ENCODE results near the gene CATSPERB.
"Not testable (repeated sequence)": the region's sequence is repeated elsewhere in the genome, so short reads cannot be mapped to it uniquely, and the experiment has no call there.

The CATSPERB gene

GRCh38 chr14:91577632-91578233 is 154.2 kb downstream of the CATSPERB start:
- DNase-seq (ENCODE audit: low read depth): no peak

- DNase-seq (ENCODE audit: low read depth): no peak
These were observed 156.2 kb downstream of the CATSPERB start for GRCh38 chr14:91575469-91576208.

GRCh38 chr14:91573894-91574837 is 157.7 kb downstream of the CATSPERB start:
- peak; percentile 63 for DNase-seq (ENCODE audit: low read depth)

GRCh38 chr14:91573528-91573893 is 158.4 kb downstream of the CATSPERB start:
- no peak for DNase-seq (ENCODE audit: low read depth)

- no peak for DNase-seq (ENCODE audit: low read depth)
These were observed 161.9 kb downstream of the CATSPERB start for GRCh38 chr14:91570021-91570420.

- no peak for DNase-seq (ENCODE audit: low read depth)
These were observed 162.6 kb downstream of the CATSPERB start for GRCh38 chr14:91569301-91569700.

- no peak for DNase-seq (ENCODE audit: low read depth)
These were observed 163.3 kb downstream of the CATSPERB start for GRCh38 chr14:91568626-91569025.

GRCh38 chr14:91567827-91568226 is 164.1 kb downstream of the CATSPERB start:
- DNase-seq (ENCODE audit: low read depth): not testable (repeated sequence)

- DNase-seq (ENCODE audit: low read depth): no peak
These were observed 176.4 kb downstream of the CATSPERB start for GRCh38 chr14:91555531-91555930.

GRCh38 chr14:91554535-91555332 is 177.2 kb downstream of the CATSPERB start:
- no peak for DNase-seq (ENCODE audit: low read depth)

GRCh38 chr14:91548108-91548507 is 183.8 kb downstream of the CATSPERB start:
- DNase-seq (ENCODE audit: low read depth): no peak

GRCh38 chr14:91545946-91546716 is 185.8 kb downstream of the CATSPERB start:
- DNase-seq (ENCODE audit: low read depth): no peak

GRCh38 chr14:91545204-91545603 is 186.7 kb downstream of the CATSPERB start:
- no peak for DNase-seq (ENCODE audit: low read depth)

- no peak for DNase-seq (ENCODE audit: low read depth)
These were observed 195.6 kb downstream of the CATSPERB start for GRCh38 chr14:91536327-91536726.

- DNase-seq (ENCODE audit: low read depth): not testable (repeated sequence)
These were observed 197.8 kb downstream of the CATSPERB start for GRCh38 chr14:91534059-91534458.

- DNase-seq (ENCODE audit: low read depth): no peak
These were observed 198.3 kb downstream of the CATSPERB start for GRCh38 chr14:91533623-91534022.
